Endodermal cell (in vitro differentiated cells): ENCODE results near the gene KIAA1328. TPM values are rescaled to one million over a fixed set of nuclear protein-coding genes. Genes with fewer than 3 reads are reported as not detected.

Source experiments
- DNase-seq: peaks from one replicate; pipeline ENCODE4 v3.0.0-alpha.2; 2017
- H3K27ac ChIP-seq: 2 replicates; pipeline ENCODE4 v1.5.1; 2013; ENCODE audit warnings: mild to moderate bottlenecking, low read depth, low read length, moderate library complexity
- H3K27me3 ChIP-seq: 2 replicates; pipeline ENCODE4 v1.6.1; 2013; ENCODE audit warnings: mild to moderate bottlenecking, low read length, moderate library complexity; ENCODE audit not compliant: insufficient read depth, control insufficient read depth, poor library complexity, severe bottlenecking
- H3K36me3 ChIP-seq: 2 replicates; pipeline ENCODE4 v1.7.0; 2013; ENCODE audit warnings: mild to moderate bottlenecking, low read length, moderate library complexity; ENCODE audit not compliant: control insufficient read depth, insufficient read depth
- H3K4me1 ChIP-seq: one replicate; pipeline ENCODE4 v1.7.0; 2013; ENCODE audit warnings: low read length; ENCODE audit not compliant: control insufficient read depth, insufficient read depth
- H3K4me3 ChIP-seq: 2 replicates; pipeline ENCODE4 v1.5.1; 2013; ENCODE audit warnings: mild to moderate bottlenecking, low read length, moderate library complexity
- H3K9ac ChIP-seq: 2 replicates; pipeline ENCODE4 v1.6.1; 2013; ENCODE audit warnings: mild to moderate bottlenecking, low read length, moderate library complexity; ENCODE audit not compliant: poor library complexity, severe bottlenecking; ENCODE audit errors: extremely low read depth
- H3K9me3 ChIP-seq: 2 replicates; pipeline ENCODE4 v1.6.1; 2013; ENCODE audit warnings: mild to moderate bottlenecking, low read length, moderate library complexity; ENCODE audit not compliant: control insufficient read depth
- H3K27ac Mint-ChIP-seq: 2 replicates; pipeline ENCODE4 v1.8.0; 2020; ENCODE audit warnings: mixed read lengths
- H3K27me3 Mint-ChIP-seq: 2 replicates; pipeline ENCODE4 v1.8.0; 2021; ENCODE audit warnings: mild to moderate bottlenecking, mixed read lengths; ENCODE audit not compliant: insufficient read depth
- H3K36me3 Mint-ChIP-seq: 2 replicates; pipeline ENCODE4 v1.8.0; 2020; ENCODE audit warnings: low read depth, mixed read lengths
- H3K4me1 Mint-ChIP-seq: 2 replicates; pipeline ENCODE4 v1.8.0; 2020; ENCODE audit warnings: mixed read lengths
- H3K4me3 Mint-ChIP-seq: 2 replicates; pipeline ENCODE4 v1.8.0; 2020; ENCODE audit warnings: mild to moderate bottlenecking, moderate library complexity, mixed read lengths
- H3K9me3 Mint-ChIP-seq: 2 replicates; pipeline ENCODE4 v1.8.0; 2020; ENCODE audit warnings: mild to moderate bottlenecking, mixed read lengths
- CTCF ChIP-seq: fragments of 200-600 bp; sonication (generic); conservative IDR thresholded peaks from 2 replicates; pipeline ENCODE4 v1.5.0; 2021; ENCODE audit warnings: antibody characterized with exemption, mild to moderate bottlenecking
- WGBS, 2 experiments: methylation state at CpG; one replicate each; pipeline versions ENCODE4 v1.1.5 to v1.1.7; 2013; ENCODE audit warnings: missing lambda C conversion rate in 2 of 2, mixed read lengths in 1 of 2; ENCODE audit not compliant: insufficient coverage in 1 of 2, insufficient read length in 1 of 2; 5-methylcytosine and 5-hydroxymethylcytosine counted together
- total RNA-seq, 2 donors: library from RNA; stranded (reverse); fragmentation: NEBNext Ultra II Directional in 1 of 2; extraction: Animal tissue kit (Norgen Biotek cat#: 25700) in 1 of 2; gene quantifications; 2 replicates in 1 of 2; 3 replicates in 1 of 2; pipeline ENCODE4 v1.2.1, GENCODE V29; 2021

KIAA1328 gene
- total RNA-seq, 2 donors from 2014 or later: 7.6 to 8.4 TPM

- Histone ChIP-seq H3K9me3 (peaks cover 16% of the 10 kb centered on the region), H3K27ac (no peak overlapping the region), H3K4me1 (peaks cover 6% of the 10 kb centered on the region), H3K4me3 (peak overlapping the region; percentile 59), H3K9ac (no peak overlapping the region), H3K36me3 (no peaks in the 10 kb centered on the region), H3K27me3 (no peaks in the 10 kb centered on the region)
- no peak for DNase-seq
- Mint-ChIP-seq H3K4me1 (peaks cover 39% of the 10 kb centered on the region), H3K4me3 (no peak overlapping the region), H3K27me3 (no peaks in the 10 kb centered on the region), H3K9me3 (peaks cover 16% of the 10 kb centered on the region), H3K27ac (no peak overlapping the region), H3K36me3 (no peaks in the 10 kb centered on the region)
- 89 to 100% methylated on average over 1 of the region's 1 CpG for WGBS, 2 experiments
- TF ChIP-seq CTCF: no peak
Measured at GRCh38 chr18:37139876-37140275, 310.9 kb downstream of the KIAA1328 start.

- Histone ChIP-seq H3K4me1 (peaks cover 3% of the 10 kb centered on the region), H3K27ac (no peak overlapping the region), H3K4me3 (no peak overlapping the region), H3K36me3 (no peaks in the 10 kb centered on the region), H3K27me3 (no peaks in the 10 kb centered on the region), H3K9ac (no peak overlapping the region), H3K9me3 (no peaks in the 10 kb centered on the region)
- TF ChIP-seq CTCF: no peak
- Mint-ChIP-seq H3K4me3 (no peak overlapping the region), H3K4me1 (peaks cover 16% of the 10 kb centered on the region), H3K36me3 (no peaks in the 10 kb centered on the region), H3K27me3 (no peaks in the 10 kb centered on the region), H3K27ac (no peak overlapping the region), H3K9me3 (no peaks in the 10 kb centered on the region)
- no peak for DNase-seq
- 91% methylated on average over 4 of the region's 4 CpGs; no CpG with 5 or more reads in 1 of the 2 experiments for WGBS, 2 experiments
Measured at GRCh38 chr18:37144921-37145320, 316.0 kb downstream of the KIAA1328 start.

DNA sequence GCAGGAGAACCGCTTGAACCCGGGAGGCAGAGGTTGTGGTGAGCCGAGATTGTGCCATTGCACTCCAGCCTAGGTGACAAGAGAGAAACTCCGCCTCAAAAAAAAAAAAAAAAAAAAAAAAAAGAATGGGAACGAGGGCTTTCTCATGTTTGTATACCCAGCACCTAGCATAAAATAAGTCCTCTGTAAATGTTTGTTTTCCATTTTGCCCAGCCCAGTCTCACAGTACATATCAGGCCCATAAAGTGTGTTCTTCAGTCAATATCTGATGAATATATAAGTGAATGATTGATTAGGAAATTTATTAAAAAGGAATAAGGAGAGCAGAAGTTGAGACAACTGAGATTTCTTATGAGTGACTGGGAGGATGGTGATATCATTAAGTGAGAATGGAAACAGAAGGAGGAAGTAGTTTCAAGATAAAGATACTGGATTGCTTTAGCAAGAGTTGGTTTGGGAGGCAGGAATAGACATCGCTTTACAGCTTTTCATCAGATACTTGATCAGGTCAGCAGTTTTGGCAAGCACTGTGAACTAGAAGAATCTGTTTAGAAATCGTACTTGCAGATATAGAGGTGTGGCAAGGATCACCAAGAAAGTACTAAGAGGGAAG lies 327.5 kb downstream of the KIAA1328 start:
- H3K4me1 Mint-ChIP-seq: peaks cover 27% of the 10 kb centered on the region

More for the DNA sequence above, 327.5 kb downstream of the KIAA1328 start:
- TF ChIP-seq CTCF: no peak
- H3K36me3 Mint-ChIP-seq: no peaks in the 10 kb centered on the region
- no peak overlapping the region for H3K4me3 Mint-ChIP-seq
- H3K27ac Mint-ChIP-seq: no peak overlapping the region
- Histone ChIP-seq H3K4me3 (no peak overlapping the region), H3K36me3 (no peaks in the 10 kb centered on the region), H3K4me1 (peaks cover 5% of the 10 kb centered on the region), H3K9ac (no peak overlapping the region), H3K27me3 (no peaks in the 10 kb centered on the region), H3K27ac (no peak overlapping the region), H3K9me3 (peaks cover 3% of the 10 kb centered on the region)
- no peaks in the 10 kb centered on the region for H3K27me3 Mint-ChIP-seq
- 95 to 97% methylated on average over 2 to 6 of the region's 7 CpGs for WGBS, 2 experiments
- H3K9me3 Mint-ChIP-seq: peaks cover 4% of the 10 kb centered on the region
- DNase-seq: no peak
